8988T (cell line): ENCODE results near the gene PICK1.
A peak's percentile ranks its signal among the peaks of the same experiment; 100 is the strongest.

Experiments used
- DNase-seq: peaks from one replicate; pipeline ENCODE4 v3.0.0; 2011

Gene PICK1

GRCh38 chr22:38051261-38051660, 5.9 kb upstream of the PICK1 start:
- DNase-seq: no peak

GRCh38 chr22:38051900-38052862, 5.0 kb upstream of the PICK1 start:
- peak; percentile 84 for DNase-seq

GRCh38 chr22:38062791-38063190, 5.6 kb downstream of the PICK1 start:
- DNase-seq: no peak

DNA sequence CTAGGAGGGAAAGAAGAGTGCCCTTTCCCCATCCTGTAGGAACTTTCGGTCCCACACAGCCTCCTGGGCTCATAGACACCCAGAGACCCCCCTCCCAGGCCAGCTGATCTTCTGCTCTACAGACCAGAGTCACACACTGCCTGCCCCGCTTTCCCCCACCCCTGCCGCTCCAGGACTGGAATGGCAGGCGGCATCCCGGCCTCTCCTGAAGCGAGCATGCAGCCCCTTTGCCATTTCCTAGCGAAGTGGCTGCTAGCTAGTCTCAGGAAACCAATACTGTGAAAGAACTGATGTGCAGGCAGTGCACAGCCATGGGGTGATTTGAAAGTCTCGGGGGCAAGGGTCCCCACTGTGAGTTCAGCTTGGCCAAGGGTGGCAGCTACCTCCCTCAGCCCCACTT, 8.3 kb downstream of the PICK1 start:
- DNase-seq: no peak

- DNase-seq: no peak
These were observed 9.3 kb downstream of the PICK1 start for GRCh38 chr22:38066381-38067027.

GRCh38 chr22:38067028-38067415, 9.8 kb downstream of the PICK1 start:
- DNase-seq: no peak

DNA sequence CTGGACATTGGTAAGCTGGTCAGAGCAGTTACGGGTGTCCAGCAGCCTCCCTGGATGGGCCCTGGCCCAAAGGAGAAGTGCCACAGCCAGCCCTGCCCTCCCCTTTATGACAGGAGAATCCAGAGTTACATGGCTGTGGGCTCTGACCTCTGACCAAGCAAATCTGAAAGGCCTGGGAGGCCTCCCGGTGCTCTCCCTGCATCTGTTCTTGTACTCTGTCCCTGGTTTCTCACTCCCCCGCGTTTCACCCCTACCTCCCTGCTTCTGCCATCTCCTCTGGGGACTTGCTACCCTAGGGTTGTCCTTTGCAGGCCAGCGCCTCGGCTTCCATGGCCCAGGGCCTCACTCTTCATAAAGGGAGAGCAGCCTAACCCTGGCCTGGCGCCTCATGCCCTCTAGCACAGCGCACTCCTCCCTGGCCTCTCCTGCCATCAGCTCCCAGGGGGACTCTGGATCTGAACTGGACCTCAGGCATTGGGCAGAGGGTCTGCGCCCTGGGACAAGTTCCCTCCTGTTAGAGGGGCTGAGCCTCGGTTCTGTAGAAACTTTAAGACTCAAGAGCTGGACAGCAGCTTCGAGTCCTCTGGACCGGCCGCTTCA, 10.7 kb downstream of the PICK1 start:
- no peak for DNase-seq

DNA sequence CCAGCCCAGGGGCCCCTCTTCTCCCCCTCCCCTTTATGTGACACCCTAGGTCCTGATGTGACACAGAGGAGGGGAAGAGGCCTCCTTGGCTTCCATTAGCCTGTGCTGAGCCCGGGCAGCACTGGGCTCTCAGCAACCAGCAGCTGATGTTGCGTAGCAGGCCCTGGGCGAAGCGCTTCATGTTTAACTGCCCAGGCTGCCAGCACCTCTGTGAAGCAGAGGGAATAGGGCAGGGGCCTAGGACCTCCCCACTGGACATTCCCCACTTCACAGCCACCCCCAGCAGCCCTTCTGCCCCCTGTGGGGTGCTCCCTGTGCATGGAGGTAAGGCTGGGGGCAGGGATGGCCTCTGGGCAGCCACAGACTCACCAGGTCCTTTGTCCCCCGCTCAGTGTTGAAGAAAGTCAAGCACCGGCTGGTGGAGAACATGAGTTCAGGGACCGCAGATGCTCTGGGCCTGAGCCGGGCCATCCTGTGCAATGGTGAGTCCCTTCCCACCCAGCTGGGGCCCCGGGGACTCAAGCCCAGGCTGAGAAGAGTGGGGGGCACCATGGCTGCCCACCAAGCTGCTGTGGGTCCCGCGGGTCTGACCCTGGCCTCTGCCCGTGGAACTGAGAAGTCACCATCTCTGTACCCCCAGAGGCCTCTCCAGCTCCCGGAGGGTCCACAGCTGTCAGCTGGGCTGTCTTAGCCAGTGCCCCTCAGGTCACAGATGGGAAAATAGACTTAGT, 11.6 kb downstream of the PICK1 start:
- no peak for DNase-seq

DNA sequence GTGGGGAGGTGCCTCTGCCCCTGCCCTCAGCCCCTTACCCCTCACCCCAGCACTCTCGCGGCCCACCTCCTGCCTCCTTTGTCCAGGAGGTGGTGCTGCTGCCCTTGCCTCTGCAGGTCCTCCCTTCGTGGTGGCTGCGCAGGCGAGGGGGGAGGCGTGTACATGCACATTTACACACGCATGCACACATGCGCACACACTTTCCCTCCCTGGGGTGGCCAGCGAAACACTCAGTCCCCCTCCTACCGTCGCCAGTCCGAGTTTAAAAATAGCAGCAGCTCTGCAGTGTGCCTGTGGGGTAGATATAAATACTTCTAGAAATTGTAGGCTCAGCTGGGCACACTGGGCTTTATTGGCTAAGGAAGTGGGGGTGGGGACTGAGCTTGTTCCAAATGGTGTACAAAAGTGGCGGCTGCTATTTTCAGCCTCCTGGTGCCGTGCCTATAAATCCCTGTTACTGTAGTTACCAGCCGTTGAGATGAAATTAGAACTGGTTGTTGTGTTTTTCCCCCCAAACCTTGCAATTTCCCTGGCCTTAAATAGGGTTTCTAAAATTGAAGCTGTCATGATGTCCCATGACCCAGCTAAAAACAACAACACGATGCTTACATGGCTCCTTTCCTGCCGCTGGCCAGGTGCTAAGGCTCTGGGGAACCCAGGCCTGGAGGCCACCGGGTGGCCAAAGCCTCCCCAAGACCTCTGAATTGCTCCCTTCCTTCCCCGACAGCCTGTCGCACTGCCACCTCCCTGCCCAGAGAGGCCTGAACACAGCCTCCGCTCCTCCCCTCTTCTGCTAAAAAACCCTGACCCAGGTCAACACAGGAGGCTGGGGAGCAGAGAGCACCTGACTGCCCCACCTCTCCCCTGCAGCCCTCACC, 12.4 kb downstream of the PICK1 start:
- DNase-seq: peak; percentile 32

- DNase-seq: no peak
These were observed 13.2 kb downstream of the PICK1 start for GRCh38 chr22:38070250-38070921.

DNA sequence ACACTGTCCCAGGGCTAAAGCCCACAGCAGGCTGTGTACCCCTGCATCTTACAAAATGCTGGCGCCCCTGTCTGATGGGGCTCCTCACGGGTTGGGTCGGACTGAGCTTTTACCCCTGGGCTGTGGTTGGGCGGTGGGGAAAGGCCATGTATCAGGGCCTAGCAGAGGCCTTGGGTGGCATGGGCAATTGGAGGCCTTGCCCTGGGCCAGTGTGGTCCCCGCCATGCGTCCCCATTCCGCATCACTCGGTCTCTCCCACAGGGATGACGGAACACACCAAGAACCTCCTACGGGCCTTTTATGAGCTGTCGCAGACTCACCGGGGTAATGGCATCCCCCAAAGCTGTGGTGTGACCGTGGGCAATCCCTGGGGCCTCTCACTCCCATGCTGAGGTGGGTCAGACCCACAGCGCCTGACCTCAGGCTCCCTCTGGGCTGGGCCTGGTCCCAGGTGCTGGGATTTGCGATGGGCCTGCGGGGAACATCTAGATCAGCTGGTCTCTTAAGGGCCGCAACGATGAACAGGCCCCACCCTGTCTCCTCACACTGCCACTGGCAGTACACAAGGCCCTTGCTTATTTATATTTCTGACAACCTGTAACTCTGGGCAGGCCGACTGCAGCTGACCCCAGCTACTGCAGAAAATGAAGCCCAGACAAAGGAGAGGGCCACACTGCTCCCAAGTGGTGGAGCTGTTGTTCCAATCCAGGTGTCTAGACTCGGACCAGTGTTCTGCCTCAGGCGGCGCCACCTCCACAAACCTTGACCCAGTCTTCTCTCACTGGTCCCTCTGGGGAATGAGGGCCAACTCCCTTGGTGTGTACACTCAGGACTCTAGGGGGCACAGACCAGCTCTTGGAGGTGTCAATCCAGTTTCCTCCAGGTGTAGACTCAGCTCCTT, 14.5 kb downstream of the PICK1 start:
- DNase-seq: no peak

- DNase-seq: no peak
These were observed 15.3 kb downstream of the PICK1 start for GRCh38 chr22:38072322-38073149.

- peak; percentile 13 for DNase-seq
These were observed 16.2 kb downstream of the PICK1 start for GRCh38 chr22:38073150-38074130.

DNA sequence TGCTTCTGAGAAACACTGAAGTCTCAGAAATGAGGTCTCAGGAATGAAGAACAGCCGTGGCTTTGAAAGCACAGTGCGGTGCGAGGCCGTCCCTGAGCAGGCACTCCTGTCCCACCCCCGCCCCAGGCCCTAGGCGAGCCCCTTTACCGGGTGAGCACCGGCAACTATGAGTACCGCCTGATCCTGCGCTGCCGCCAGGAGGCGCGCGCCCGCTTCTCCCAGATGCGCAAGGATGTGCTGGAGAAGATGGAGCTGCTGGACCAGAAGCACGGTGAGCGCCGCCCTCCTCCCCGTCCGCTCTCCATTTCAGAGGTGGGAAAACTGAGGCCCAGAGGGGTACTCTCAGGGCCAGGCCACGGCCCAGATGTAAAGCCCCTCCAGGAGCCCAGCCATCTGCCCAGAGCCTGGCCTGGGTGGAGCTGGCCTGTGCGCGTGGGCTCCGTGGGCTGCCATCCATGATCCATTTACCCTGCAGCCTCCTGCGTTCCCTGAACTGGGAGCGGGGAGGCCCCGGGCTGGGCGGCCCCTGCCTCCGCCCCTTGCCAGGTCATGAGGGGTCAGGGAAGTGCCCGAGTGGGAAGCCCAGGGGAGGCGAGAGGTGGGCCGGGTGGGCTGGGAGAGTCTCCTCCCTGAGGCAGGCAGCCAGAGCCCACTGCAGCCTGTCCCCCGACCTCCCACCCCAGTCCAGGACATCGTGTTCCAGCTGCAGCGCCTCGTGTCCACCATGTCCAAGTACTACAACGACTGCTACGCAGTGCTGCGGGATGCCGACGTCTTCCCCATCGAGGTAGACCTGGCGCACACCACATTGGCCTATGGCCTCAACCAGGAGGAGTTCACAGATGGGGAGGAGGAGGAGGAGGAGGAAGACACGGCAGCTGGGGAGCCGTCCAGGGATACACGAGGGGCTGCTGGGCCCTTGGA, 17.2 kb downstream of the PICK1 start:
- no peak for DNase-seq

- DNase-seq: no peak
These were observed 18.1 kb downstream of the PICK1 start for GRCh38 chr22:38075105-38075825.

- no peak for DNase-seq
These were observed 18.8 kb downstream of the PICK1 start for GRCh38 chr22:38075961-38076360.
